Colonic mucosa (tissue), 4 donors: Measurements from ENCODE around the gene GAS2L1. TPM values are rescaled to one million over a fixed set of nuclear protein-coding genes. Genes with fewer than 3 reads are reported as not detected.
A peak's percentile ranks its signal among the peaks of the same experiment; 100 is the strongest.

ENCODE experiments used
- DNase-seq: peaks from one replicate; pipeline ENCODE4 v3.0.0-alpha.2; 2020
- H3K27ac ChIP-seq: fragments of 200-600 bp; one replicate; pipeline ENCODE4 v1.8.0; 2021
- H3K27me3 ChIP-seq: fragments of 200-600 bp; one replicate; pipeline ENCODE4 v1.8.0; 2021
- H3K36me3 ChIP-seq: fragments of 200-600 bp; one replicate; pipeline ENCODE4 v1.8.0; 2021
- H3K4me1 ChIP-seq: fragments of 200-600 bp; one replicate; pipeline ENCODE4 v1.8.0; 2021; ENCODE audit warnings: mild to moderate bottlenecking
- H3K4me3 ChIP-seq: fragments of 200-600 bp; one replicate; pipeline ENCODE4 v1.8.0; 2021
- H3K9ac ChIP-seq, 2 donors: one replicate each; pipeline ENCODE4 v1.7.0; 2013; ENCODE audit warnings: control low read depth in 2 of 2, low read depth in 2 of 2, low read length in 2 of 2
- H3K9me3 ChIP-seq: fragments of 200-600 bp; one replicate; pipeline ENCODE4 v1.8.0; 2021
- CTCF ChIP-seq: fragments of 200-600 bp; IDR thresholded peaks from one replicate; pipeline ENCODE4 v1.8.0; 2022; ENCODE audit warnings: antibody characterized with exemption, mild to moderate bottlenecking
- intact Hi-C: fragments of 100-400 bp; cut with DNase I; formaldehyde crosslinking; loops from one replicate; pipeline ENCODE4 v1.14.1; 2022
- total RNA-seq, 2 donors: library from RNA; stranded (reverse); fragmentation: NEBNext Ultra II Directional in 1 of 2; extraction: Animal tissue kit (Norgen Biotek cat#: 25700) in 1 of 2; gene quantifications; one replicate each; pipeline ENCODE4 v1.2.1, GENCODE V29; 2021
- donor health status: healthy.
- donor health status: DM: no; HTN: no; CAD: no.
- donor health status: DM: no; HTN: no; CAD: no.

Gene GAS2L1
- total RNA-seq, 2 donors from 2014 or later = 16.6 to 41.1 TPM

DNA sequence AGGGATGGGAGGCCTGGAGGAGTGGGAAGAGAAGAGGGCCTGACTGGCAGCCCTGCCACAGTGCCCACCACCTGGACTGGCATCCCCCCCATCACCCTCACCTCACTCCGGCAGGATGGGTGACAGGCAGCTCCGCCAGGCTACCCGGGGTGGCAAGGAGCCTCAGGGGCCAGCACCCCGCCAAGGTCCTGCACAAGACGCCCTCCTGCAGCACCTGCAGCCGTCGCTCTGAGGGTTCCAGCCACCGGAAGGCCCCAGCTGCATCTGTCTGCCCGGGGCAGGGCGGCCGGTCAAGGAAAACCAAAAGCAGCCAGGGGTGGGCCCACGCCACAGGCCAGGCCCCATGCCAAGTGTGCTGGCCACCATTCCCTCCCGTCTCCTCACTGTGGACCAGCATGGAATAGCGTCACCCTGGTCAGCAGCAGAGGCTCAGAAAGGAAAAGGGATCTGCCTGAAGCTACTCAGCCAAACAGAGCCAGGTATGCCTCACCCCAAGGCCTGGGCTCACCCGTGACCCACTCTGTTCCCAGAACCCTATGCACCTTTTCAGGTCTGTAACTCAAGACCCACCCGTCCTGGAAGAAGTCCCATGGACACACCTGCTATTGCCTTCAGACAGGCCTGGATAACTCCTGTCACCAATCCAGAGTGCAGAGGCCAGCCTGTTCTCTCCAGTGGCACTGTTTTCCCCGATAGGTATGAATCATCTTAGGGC lies 45.7 kb upstream of the GAS2L1 start:
- Histone ChIP-seq H3K9me3 (no peaks in the 10 kb centered on the region), H3K27ac (no peak overlapping the region), H3K4me3 (no peak overlapping the region), H3K4me1 (no peaks in the 10 kb centered on the region), H3K27me3 (no peaks in the 10 kb centered on the region), H3K36me3 (peaks cover 4% of the 10 kb centered on the region), H3K9ac (no peak overlapping the region)
- no peak for TF ChIP-seq CTCF
- intact Hi-C loops = no loop called here
- no peak for DNase-seq

DNA sequence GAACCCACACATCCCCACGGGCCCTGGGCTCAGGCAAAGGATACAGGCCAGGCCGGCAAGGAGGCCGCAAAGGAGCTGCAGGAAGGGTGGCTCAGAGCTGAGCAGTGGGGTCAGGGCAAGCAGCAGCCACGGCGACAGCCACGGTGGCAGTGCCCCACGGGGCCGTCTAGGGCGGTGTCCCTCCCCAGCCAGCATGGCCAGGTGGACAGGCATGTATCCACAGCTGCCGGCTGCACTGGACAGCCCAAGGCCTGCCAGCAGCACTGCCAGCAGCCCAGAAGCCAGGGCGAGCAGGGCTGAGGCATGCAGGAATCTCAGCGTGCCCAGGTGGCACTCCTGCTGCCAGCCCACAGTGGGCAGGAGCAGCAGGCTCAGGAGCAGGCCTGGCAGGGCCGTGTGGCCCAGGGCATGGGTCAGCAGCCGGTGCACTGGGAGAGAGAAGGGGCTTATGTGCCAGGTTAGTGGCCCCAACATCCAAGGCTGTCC lies 42.6 kb upstream of the GAS2L1 start:
- H3K9me3 ChIP-seq = no peaks in the 10 kb centered on the region
- peaks cover 4% of the 10 kb centered on the region for H3K36me3 ChIP-seq
- no peak overlapping the region for H3K4me3 ChIP-seq
- peaks cover 12% of the 10 kb centered on the region for H3K4me1 ChIP-seq
- intact Hi-C loops = no loop called here
- no peak for DNase-seq
- H3K9ac ChIP-seq = no peak overlapping the region
- no peak for TF ChIP-seq CTCF
- H3K27me3 ChIP-seq = no peaks in the 10 kb centered on the region
- no peak overlapping the region for H3K27ac ChIP-seq

DNA sequence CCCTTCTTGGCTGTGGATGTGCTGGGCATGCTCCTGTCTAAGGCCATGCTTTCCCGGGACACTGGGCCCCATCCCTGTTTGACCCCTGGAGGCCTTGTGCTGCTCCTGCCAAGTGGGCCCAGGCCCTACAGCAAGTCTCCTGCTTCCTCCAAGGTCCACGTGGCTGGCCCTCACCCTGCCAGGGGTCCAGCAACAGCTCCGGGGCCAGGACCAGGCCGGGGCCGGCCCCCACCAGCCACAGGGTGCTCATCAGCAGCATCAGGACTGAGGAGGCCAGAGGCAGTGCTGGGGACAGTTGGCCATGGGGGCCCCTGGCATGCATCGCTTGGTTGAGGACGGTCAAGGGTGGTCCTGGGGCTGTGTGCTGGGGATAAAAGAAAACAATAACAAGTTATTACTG lies 41.1 kb upstream of the GAS2L1 start:
- Histone ChIP-seq H3K27me3 (no peaks in the 10 kb centered on the region), H3K9me3 (no peaks in the 10 kb centered on the region), H3K4me1 (peaks cover 15% of the 10 kb centered on the region), H3K27ac (no peak overlapping the region), H3K36me3 (peaks cover 4% of the 10 kb centered on the region), H3K9ac (no peak overlapping the region), H3K4me3 (no peak overlapping the region)
- intact Hi-C loops = no loop called here
- DNase-seq = no peak
- no peak for TF ChIP-seq CTCF

- Histone ChIP-seq H3K27me3 (no peaks in the 10 kb centered on the region), H3K36me3 (peaks cover 4% of the 10 kb centered on the region), H3K27ac (no peak overlapping the region), H3K4me1 (peaks cover 18% of the 10 kb centered on the region), H3K4me3 (no peak overlapping the region), H3K9ac (peak overlapping the region in 1 of 2 donors; percentile 95), H3K9me3 (no peaks in the 10 kb centered on the region)
- DNase-seq = no peak
- no peak for TF ChIP-seq CTCF
- intact Hi-C loops = no loop called here
Observed at GRCh38 chr22:29265929-29266328, 40.5 kb upstream of the GAS2L1 start.

GRCh38 chr22:29266564-29267461 lies 39.6 kb upstream of the GAS2L1 start:
- TF ChIP-seq CTCF = no peak
- Histone ChIP-seq H3K27ac (peak overlapping the region; percentile 95), H3K27me3 (no peaks in the 10 kb centered on the region), H3K36me3 (peaks cover 4% of the 10 kb centered on the region), H3K9ac (peak overlapping the region; percentile 95 to 98), H3K4me3 (peak overlapping the region; percentile 99), H3K4me1 (peaks cover 25% of the 10 kb centered on the region), H3K9me3 (no peaks in the 10 kb centered on the region)
- intact Hi-C loops = no loop called here
- no peak for DNase-seq
